ENCODE results near the gene GCNT1.

- TF ChIP-seq, protein P1, sequence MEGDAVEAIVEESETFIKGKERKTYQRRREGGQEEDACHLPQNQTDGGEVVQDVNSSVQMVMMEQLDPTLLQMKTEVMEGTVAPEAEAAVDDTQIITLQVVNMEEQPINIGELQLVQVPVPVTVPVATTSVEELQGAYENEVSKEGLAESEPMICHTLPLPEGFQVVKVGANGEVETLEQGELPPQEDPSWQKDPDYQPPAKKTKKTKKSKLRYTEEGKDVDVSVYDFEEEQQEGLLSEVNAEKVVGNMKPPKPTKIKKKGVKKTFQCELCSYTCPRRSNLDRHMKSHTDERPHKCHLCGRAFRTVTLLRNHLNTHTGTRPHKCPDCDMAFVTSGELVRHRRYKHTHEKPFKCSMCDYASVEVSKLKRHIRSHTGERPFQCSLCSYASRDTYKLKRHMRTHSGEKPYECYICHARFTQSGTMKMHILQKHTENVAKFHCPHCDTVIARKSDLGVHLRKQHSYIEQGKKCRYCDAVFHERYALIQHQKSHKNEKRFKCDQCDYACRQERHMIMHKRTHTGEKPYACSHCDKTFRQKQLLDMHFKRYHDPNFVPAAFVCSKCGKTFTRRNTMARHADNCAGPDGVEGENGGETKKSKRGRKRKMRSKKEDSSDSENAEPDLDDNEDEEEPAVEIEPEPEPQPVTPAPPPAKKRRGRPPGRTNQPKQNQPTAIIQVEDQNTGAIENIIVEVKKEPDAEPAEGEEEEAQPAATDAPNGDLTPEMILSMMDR (IDR thresholded peaks at IDR 0.05) = no peak
- no peak for TF ChIP-seq POLR2AphosphoS5 (IDR thresholded peaks at IDR 0.05)
Observed at GRCh38 chr9:76474419-76474818, 15.4 kb downstream of the GCNT1 start.
